NCI-H2171 (cell line): ENCODE measurements around the gene EDA.

Source experiments
- DNase-seq: peaks from one replicate; lab custom pipeline; 2025; lab: John Stamatoyannopoulos, UW

EDA gene

GRCh38 chrX:69615779-69616456, at the start of gene EDA:
Gene EDA, plus strand, starts transcription at chrX:69616113.
- peak; percentile 86 for DNase-seq

GRCh38 chrX:69568828-69569227, 47.1 kb upstream of the EDA start:
- DNase-seq = no peak

GRCh38 chrX:69597399-69597798, 18.5 kb upstream of the EDA start:
- no peak for DNase-seq

GRCh38 chrX:69600182-69600581, 15.7 kb upstream of the EDA start:
- no peak for DNase-seq

- peak; percentile 49 for DNase-seq
Measured at GRCh38 chrX:69603566-69604194, 12.2 kb upstream of the EDA start.

- no peak for DNase-seq
Measured at GRCh38 chrX:69605521-69605920, 10.4 kb upstream of the EDA start.

GRCh38 chrX:69607616-69608015, 8.3 kb upstream of the EDA start:
- DNase-seq = no peak

GRCh38 chrX:69613946-69614345, 2.0 kb upstream of the EDA start:
- DNase-seq = no peak

GRCh38 chrX:69614886-69615285, 1.0 kb upstream of the EDA start:
- peak; percentile 24 for DNase-seq

GRCh38 chrX:69615342-69615741, 571 bp upstream of the EDA start:
- no peak for DNase-seq

- DNase-seq = peak; percentile 55
Measured at GRCh38 chrX:69616457-69617203, 717 bp downstream of the EDA start.

- peak; percentile 0 for DNase-seq
Measured at GRCh38 chrX:69618803-69619202, 2.9 kb downstream of the EDA start.

- no peak for DNase-seq
Measured at GRCh38 chrX:69626129-69626528, 10.2 kb downstream of the EDA start.

GRCh38 chrX:69627744-69628143, 11.8 kb downstream of the EDA start:
- DNase-seq = no peak

GRCh38 chrX:69630147-69630546, 14.2 kb downstream of the EDA start:
- DNase-seq = no peak

GRCh38 chrX:69664693-69665092, 48.8 kb downstream of the EDA start:
- DNase-seq = no peak

- no peak for DNase-seq
Measured at GRCh38 chrX:69670001-69670555, 54.2 kb downstream of the EDA start.

GRCh38 chrX:69674891-69675290, 59.0 kb downstream of the EDA start:
- DNase-seq = no peak

- DNase-seq = no peak
Measured at GRCh38 chrX:69705818-69706217, 89.9 kb downstream of the EDA start.

GRCh38 chrX:69718102-69718501, 102.2 kb downstream of the EDA start:
- DNase-seq = no peak

GRCh38 chrX:69724307-69724706, 108.4 kb downstream of the EDA start:
- no peak for DNase-seq

GRCh38 chrX:69740317-69740716, 124.4 kb downstream of the EDA start:
- no peak for DNase-seq

GRCh38 chrX:69741721-69742120, 125.8 kb downstream of the EDA start:
- DNase-seq = no peak
